COLO829 (cell line): ENCODE measurements around the gene DYNC2LI1.

Experiments used
- DNase-seq: peaks from one replicate; pipeline ENCODE4 v3.0.0; 2012; ENCODE audit warnings: low spot score

Gene DYNC2LI1

GRCh38 chr2:43846140-43846793 is 72.4 kb downstream of the DYNC2LI1 start:
- no peak for DNase-seq

GRCh38 chr2:43848214-43848613 is 74.4 kb downstream of the DYNC2LI1 start:
- DNase-seq: no peak

- DNase-seq: no peak
These were observed 77.5 kb downstream of the DYNC2LI1 start for GRCh38 chr2:43851011-43851980.

GRCh38 chr2:43852196-43852730 is 78.4 kb downstream of the DYNC2LI1 start:
- no peak for DNase-seq

- no peak for DNase-seq
These were observed 79.6 kb downstream of the DYNC2LI1 start for GRCh38 chr2:43853141-43854081.

- no peak for DNase-seq
These were observed 80.8 kb downstream of the DYNC2LI1 start for GRCh38 chr2:43854671-43855070.

- no peak for DNase-seq
These were observed 81.5 kb downstream of the DYNC2LI1 start for GRCh38 chr2:43855292-43855691.
